Motor neuron (in vitro differentiated cells): ENCODE measurements around the gene DGCR6. TPM values are rescaled to one million over a fixed set of nuclear protein-coding genes. Genes with fewer than 3 reads are reported as not detected.
"Not testable (repeated sequence)": the region's sequence is repeated elsewhere in the genome, so short reads cannot be mapped to it uniquely, and the experiment has no call there.

Source experiments
- ATAC-seq, 8 experiments: fragments of 200-7000 bp; cut with Tn5 transposase; replicated peaks in 6 of 8; 2 replicates each; pipeline ENCODE4 v1.8.0; 2021; ENCODE audit warnings: mild to moderate bottlenecking in 8 of 8, moderate library complexity in 8 of 8
- H3K27ac ChIP-seq, 2 donors: fragments of 250-450 bp; sonication (Bioruptor Pico); 2 replicates each; pipeline ENCODE4 v1.9.0; 2021; ENCODE audit warnings: antibody characterized with exemption in 2 of 2, mild to moderate bottlenecking in 2 of 2, moderate library complexity in 1 of 2
- H3K4me1 ChIP-seq, 2 donors: fragments of 250-450 bp; sonication (Bioruptor Pico); replicated peaks in 1 of 2; 2 replicates each; pipeline ENCODE4 v1.6.1; 2021; ENCODE audit warnings: antibody characterized with exemption in 2 of 2, mild to moderate bottlenecking in 2 of 2, moderate library complexity in 1 of 2
- H3K4me3 ChIP-seq, 5 donors: fragments of 250-450 bp; sonication (Bioruptor Pico); 2 replicates each; pipeline ENCODE4 v1.9.0; 2021; ENCODE audit warnings: antibody characterized with exemption in 5 of 5, mild to moderate bottlenecking in 5 of 5, moderate library complexity in 4 of 5
- WGBS, 10 experiments: fragments of 450-650 bp; shearing (Covaris generic); methylation state at CpG; one replicate each; pipeline ENCODE4 v1.0.0; 2022; 5-methylcytosine and 5-hydroxymethylcytosine counted together
- in situ Hi-C, 9 experiments: fragments of 400-800 bp; cut with MboI; loops; one replicate each; pipeline ENCODE4 v1.15.0; 2021; ENCODE audit warnings: low sequenced_read_pairs in 9 of 9, low pct_unique_long_range_greater_than_20kb in 2 of 9; ENCODE audit not compliant: unreplicated experiment in 9 of 9
- total RNA-seq, 8 experiments: library from RNA; unstranded; fragments of 300-600 nt; gene quantifications; 2 replicates each; pipeline versions ENCODE4 v1.2.3 to v1.2.4, GENCODE V29; 2022

The DGCR6 gene
- total RNA-seq, 8 experiments from 2014 or later: 2.0 to 9.1 (median 4.7) TPM

GRCh38 chr22:18958738-18959137 lies 52.6 kb downstream of the DGCR6 start:
- H3K4me3 ChIP-seq, in situ Hi-C loops, H3K27ac ChIP-seq: not testable (repeated sequence)
- peak in 1 of 8 experiments; percentile 9 for ATAC-seq
- peaks cover 0 to 18% of the 10 kb centered on the region in 2 donors for H3K4me1 ChIP-seq
- 70 to 83% methylated on average over 1 to 2 of the region's 14 CpGs; no CpG with 5 or more reads in 8 of the 10 experiments for WGBS, 10 experiments

GRCh38 chr22:18959266-18959665 lies 53.1 kb downstream of the DGCR6 start:
- H3K27ac ChIP-seq, ATAC-seq, H3K4me3 ChIP-seq, in situ Hi-C loops: not testable (repeated sequence)
- WGBS, 10 experiments: no CpG with 5 or more reads among the region's 6 CpGs
- peaks cover 0 to 18% of the 10 kb centered on the region in 2 donors for H3K4me1 ChIP-seq

DNA sequence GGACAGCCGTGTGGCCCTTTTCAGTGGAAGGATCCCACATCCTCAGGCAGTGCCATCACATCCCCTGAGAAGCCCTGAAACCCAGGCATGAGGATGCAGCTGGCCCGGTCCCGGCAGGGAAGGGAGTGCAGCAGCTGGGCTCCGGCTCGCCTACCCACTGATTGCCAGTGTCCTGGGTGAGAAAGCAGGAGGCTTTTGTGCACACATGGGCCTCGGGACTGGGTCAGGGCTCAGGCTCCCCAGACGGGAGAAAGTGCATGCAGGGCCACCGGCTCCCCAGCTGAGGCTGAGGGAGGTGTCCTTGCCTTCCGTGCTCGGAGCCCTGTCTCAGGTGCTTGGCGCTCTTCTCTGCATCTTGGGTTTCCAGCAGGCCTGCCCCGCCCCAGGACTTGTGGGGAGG lies 53.6 kb downstream of the DGCR6 start:
- peak in 1 of 8 experiments; percentile 4 for ATAC-seq
- no CpG with 5 or more reads among the region's 12 CpGs for WGBS, 10 experiments
- H3K4me3 ChIP-seq, H3K27ac ChIP-seq, in situ Hi-C loops: not testable (repeated sequence)
- H3K4me1 ChIP-seq: peaks cover 0 to 18% of the 10 kb centered on the region in 2 donors

GRCh38 chr22:18960166-18960820 lies 54.2 kb downstream of the DGCR6 start:
- in situ Hi-C loops, H3K4me3 ChIP-seq, ATAC-seq, H3K27ac ChIP-seq: not testable (repeated sequence)
- H3K4me1 ChIP-seq: peaks cover 0 to 18% of the 10 kb centered on the region in 2 donors
- WGBS, 10 experiments: no CpG with 5 or more reads among the region's 11 CpGs

GRCh38 chr22:18961201-18961600 lies 55.1 kb downstream of the DGCR6 start:
- ATAC-seq, in situ Hi-C loops, H3K27ac ChIP-seq, H3K4me3 ChIP-seq: not testable (repeated sequence)
- 86% methylated on average over 2 of the region's 7 CpGs; no CpG with 5 or more reads in 9 of the 10 experiments for whole genome bisulfite sequencing, 10 experiments
- H3K4me1 ChIP-seq: peaks cover 0 to 18% of the 10 kb centered on the region in 2 donors

Other genes with a start within 250 kb of the DGCR6 start
- gene PRODH, start 30.0 kb downstream of the DGCR6 start, total RNA-seq: 10 to 100 TPM in 1 of 8 experiments, 1 to 10 TPM in 3, under 1 TPM in 4; 0.65 to 13.7 (median 1.1) TPM
- 10 to 100 TPM; 31.2 to 53.9 (median 34.0) TPM for gene DGCR2, start 216.1 kb downstream of the DGCR6 start, total RNA-seq
- not detected for gene TSSK2, start 225.0 kb downstream of the DGCR6 start, total RNA-seq
- gene ESS2, start 238.3 kb downstream of the DGCR6 start, total RNA-seq: 10 to 100 TPM in 7 of 8 experiments, 1 to 10 TPM in 1; 9.8 to 17.9 (median 14.8) TPM
- gene GSC2, start 244.0 kb downstream of the DGCR6 start, total RNA-seq: under 1 TPM in 3 of 8 experiments, not detected in 5; 0.11 to 0.54 (median 0.45) TPM